Epithelial cell of esophagus (primary cell): ENCODE results near the gene DNER.
"Not testable (repeated sequence)": the region's sequence is repeated elsewhere in the genome, so short reads cannot be mapped to it uniquely, and the experiment has no call there.

Experiments used
- DNase-seq: peaks from one replicate; pipeline ENCODE4 v3.0.0; 2010; ENCODE audit warnings: low read depth
- H3K4me3 ChIP-seq: 2 replicates; pipeline ENCODE4 v1.5.1; 2011; ENCODE audit warnings: mild to moderate bottlenecking, low read length, control low read depth
- TF ChIP-seq, protein P1 (sequence below): IDR thresholded peaks from 2 replicates; pipeline ENCODE4 v1.5.1; 2011; ENCODE audit warnings: low read depth, mild to moderate bottlenecking, low read length, control low read depth, inconsistent platforms; ENCODE audit not compliant: insufficient read depth; ENCODE audit errors: missing control alignments

The DNER gene

DNA sequence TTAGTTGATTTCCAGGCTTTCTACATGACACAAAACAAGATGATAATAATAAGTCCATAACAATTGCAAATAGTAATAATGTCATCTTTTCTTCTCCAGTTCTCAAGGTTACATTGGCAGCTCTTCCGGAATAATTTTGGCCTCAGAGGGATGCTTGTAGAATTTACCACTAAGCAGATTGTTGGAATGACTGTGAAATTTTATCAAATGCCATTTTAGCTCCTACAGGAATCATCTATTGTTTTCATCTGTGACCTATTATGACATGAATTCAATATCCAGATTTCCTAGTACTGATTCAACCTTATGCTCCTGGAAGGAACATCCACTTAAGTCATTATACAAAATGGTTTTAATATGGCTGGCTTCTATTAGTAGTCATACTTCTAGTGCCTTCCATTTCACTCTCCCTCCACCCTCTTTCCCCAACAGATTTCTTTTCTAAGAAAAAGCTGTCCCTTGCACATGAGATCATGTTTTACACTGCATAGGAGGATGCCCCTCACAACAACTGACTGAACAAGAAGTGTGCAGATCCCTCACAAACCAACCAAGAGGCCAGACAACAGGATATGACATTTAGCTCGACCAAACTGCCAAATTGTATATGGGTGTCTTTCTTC lies 200.0 kb downstream of the DNER start:
- TF ChIP-seq, protein P1, sequence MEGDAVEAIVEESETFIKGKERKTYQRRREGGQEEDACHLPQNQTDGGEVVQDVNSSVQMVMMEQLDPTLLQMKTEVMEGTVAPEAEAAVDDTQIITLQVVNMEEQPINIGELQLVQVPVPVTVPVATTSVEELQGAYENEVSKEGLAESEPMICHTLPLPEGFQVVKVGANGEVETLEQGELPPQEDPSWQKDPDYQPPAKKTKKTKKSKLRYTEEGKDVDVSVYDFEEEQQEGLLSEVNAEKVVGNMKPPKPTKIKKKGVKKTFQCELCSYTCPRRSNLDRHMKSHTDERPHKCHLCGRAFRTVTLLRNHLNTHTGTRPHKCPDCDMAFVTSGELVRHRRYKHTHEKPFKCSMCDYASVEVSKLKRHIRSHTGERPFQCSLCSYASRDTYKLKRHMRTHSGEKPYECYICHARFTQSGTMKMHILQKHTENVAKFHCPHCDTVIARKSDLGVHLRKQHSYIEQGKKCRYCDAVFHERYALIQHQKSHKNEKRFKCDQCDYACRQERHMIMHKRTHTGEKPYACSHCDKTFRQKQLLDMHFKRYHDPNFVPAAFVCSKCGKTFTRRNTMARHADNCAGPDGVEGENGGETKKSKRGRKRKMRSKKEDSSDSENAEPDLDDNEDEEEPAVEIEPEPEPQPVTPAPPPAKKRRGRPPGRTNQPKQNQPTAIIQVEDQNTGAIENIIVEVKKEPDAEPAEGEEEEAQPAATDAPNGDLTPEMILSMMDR: no peak
- DNase-seq: no peak

DNA sequence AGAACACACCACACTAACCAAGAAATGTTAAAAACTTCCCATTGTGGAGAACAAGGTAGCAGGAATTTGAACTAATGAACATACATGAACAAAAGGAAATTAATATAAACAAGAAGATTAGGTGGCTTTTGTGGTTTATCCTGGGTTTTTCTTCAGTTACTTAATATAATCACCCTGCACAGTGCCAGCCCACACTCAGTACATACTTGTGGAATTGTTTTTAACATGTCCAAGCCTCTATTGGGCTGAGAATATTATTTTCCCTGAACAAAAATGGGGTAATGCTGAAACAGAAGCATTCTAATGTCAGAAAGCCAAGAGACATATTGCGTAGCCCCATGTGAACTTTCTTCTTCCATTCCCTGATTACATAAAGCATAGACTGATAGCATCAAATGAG lies 202.8 kb downstream of the DNER start:
- no peak for DNase-seq
- TF ChIP-seq, protein P1: no peak
- H3K4me3 ChIP-seq: no peak overlapping the region

More for the DNA sequence above, 200.0 kb downstream of the DNER start:
- H3K4me3 ChIP-seq: no peak overlapping the region

DNA sequence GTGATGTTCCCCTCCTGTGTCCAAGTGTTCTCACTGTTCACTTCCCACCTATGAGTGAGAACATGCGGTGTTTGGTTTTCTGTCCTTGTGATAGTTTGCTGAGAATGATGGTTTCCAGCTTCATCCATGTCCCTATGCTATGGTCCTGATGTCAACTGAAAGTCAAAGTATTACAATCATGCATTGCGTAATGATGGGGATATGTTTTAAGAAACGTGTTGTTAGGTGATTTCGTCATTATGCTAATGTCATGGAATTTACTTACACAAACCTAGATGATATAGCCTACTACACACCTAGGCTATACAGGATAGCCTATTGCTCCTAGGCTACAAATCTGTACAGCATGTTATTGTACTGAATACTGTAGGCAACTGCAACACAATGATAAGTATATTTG lies 207.7 kb downstream of the DNER start:
- DNase-seq: peak; percentile 24
- not testable (repeated sequence) for H3K4me3 ChIP-seq

DNA sequence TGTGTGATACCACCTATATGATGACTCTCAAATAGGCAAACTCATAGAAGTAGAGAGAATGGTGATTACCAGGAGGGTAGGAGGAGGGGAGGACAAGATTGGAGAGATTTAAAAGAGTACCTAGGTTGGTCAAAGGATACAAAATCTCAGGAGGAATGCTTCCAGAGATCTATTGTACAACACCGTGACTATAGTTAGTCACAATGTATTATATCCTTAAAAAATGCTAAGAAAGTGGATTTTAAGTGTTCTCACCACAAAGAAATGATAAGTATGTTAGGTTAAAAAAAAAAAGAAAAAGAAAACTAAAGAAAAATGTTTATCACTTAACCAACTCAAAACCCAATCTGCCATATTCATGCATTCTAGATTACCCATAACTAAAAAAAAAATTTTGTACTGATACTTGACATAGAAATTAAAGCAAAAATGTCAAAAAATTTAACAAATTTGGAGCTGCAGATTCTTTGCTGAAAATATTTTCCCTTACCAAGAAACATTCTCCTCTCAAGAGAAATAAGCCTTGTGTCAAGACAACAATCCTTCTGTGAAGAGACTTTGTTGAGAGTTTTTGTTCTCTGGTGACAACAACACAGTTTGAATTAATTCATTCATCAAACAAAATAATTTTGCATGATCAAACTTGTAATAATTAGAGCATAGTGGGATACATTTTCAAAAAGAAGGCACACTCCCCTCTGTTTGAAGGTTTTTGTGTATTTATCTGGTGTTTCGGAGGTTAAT lies 213.1 kb downstream of the DNER start:
- no peak overlapping the region for H3K4me3 ChIP-seq
- TF ChIP-seq, protein P1: no peak
- DNase-seq: no peak

DNA sequence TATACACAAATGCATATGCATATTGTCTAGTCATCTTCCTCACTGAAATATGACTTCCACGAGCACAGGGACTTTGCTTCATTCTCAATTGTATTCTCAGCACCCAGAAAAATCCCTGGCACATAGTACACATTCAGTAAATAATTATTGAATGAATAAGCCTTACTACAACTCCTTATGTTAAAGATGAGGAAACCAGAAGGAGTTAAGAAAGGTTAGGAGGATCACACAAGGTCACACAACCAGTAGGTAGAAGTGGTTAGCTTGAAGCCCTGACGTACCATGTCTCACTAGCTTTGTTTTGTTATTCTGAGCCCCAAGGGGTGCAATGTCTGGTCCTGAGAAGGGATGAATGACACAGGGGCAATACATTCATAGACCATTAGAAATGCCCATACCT lies 222.3 kb downstream of the DNER start:
- no peak for DNase-seq
- H3K4me3 ChIP-seq: no peak overlapping the region
- TF ChIP-seq, protein P1: no peak

DNA sequence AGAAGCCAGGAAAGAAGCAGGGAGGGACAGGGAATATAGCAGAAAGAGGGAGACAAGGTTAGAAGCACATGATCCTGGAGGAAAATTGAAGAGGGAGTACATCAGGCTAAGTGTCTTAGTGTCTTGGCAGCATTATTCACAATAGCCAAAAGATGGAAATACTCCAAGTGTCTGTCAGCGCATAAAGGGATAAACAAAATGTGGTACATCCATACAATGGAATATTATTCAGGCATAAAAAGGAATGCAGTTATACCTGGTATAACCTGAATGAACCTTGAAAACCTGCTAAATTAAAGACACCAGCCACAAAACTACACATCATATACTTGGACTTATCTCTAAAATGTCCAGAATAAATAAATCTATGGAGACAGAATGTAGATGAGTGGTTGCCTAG lies 224.2 kb downstream of the DNER start:
- TF ChIP-seq, protein P1: no peak
- DNase-seq: no peak
- no peak overlapping the region for H3K4me3 ChIP-seq

DNA sequence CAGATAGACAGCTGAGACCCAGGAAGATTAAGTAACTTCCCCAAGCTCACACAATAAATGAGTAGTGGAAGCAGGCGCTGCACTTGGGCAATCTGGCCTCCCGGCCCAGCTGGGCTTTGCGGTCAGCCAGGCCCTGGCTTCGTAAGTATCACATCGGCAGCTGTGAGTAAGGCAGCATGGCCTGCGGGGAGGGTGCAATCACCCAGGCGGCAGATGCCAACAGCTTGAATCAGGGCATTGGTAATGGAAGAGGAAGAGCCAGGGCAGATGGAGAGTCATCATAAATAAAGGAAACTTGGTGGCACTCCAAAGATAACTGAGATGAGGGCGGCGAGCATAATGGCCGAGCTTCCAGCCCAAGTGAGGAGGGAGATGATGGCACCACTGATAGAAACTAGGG lies 225.3 kb downstream of the DNER start:
- TF ChIP-seq, protein P1: no peak
- no peak overlapping the region for H3K4me3 ChIP-seq
- peak; percentile 50 for DNase-seq
